ENCODE measurements around the gene ASIC4. TPM values are rescaled to one million over a fixed set of nuclear protein-coding genes. Genes with fewer than 3 reads are reported as not detected.

ASIC4 gene
- total RNA-seq, 1 experiment from 2014 or later, result 0.45 TPM

GRCh38 chr2:219547621-219548020, 33.3 kb downstream of the ASIC4 start:
- Histone ChIP-seq H3K27me3 (replicated peaks; ENCODE audit: insufficient read depth, low read depth, low read length, poor library complexity) (no peaks in the 10 kb centered on the region), H3K36me3 (ENCODE audit: insufficient read depth, low read length, poor library complexity, severe bottlenecking) (no peaks in the 10 kb centered on the region), H3K4me3 (ENCODE audit: low read depth, low read length, poor library complexity, severe bottlenecking) (no peak overlapping the region), H3K4me1 (ENCODE audit: insufficient read depth, low read length, poor library complexity, severe bottlenecking) (peaks cover 8% of the 10 kb centered on the region), H3K27ac (ENCODE audit: low read depth, low read length, poor library complexity, severe bottlenecking) (no peak overlapping the region), H3K9me3 (ENCODE audit: low read depth, low read length, poor library complexity, severe bottlenecking) (no peaks in the 10 kb centered on the region)
- no TSS peak for BruUV-seq (replicated peaks)
- no peak for TF ChIP-seq CTCF (conservative IDR thresholded peaks at IDR 0.05; ENCODE audit: low read depth, low read length)
- TF ChIP-seq EZH2 (IDR thresholded peaks at IDR 0.05; ENCODE audit: borderline replicate concordance, low read depth, low read length, poor library complexity, severe bottlenecking), result no peak
- intact Hi-C loops (cut with micrococcal nuclease; ENCODE audit: unreplicated experiment), result no loop called here
- DNase-seq (ENCODE audit: low spot score), result no peak
- ChIA-PET CTCF (interaction anchor here (0.5 kb wide), 1 partner anchor 593 kb away, joined by 3 read pairs; no protein-coding TSS in a partner anchor), POLR2A (ENCODE audit: low non-redundant PET) (no interaction called here)

- Histone ChIP-seq H3K4me3 (ENCODE audit: low read depth, low read length, poor library complexity, severe bottlenecking) (no peak overlapping the region), H3K9me3 (ENCODE audit: low read depth, low read length, poor library complexity, severe bottlenecking) (no peaks in the 10 kb centered on the region), H3K36me3 (ENCODE audit: insufficient read depth, low read length, poor library complexity, severe bottlenecking) (no peaks in the 10 kb centered on the region), H3K27ac (ENCODE audit: low read depth, low read length, poor library complexity, severe bottlenecking) (no peak overlapping the region), H3K27me3 (replicated peaks; ENCODE audit: insufficient read depth, low read depth, low read length, poor library complexity) (no peaks in the 10 kb centered on the region), H3K4me1 (ENCODE audit: insufficient read depth, low read length, poor library complexity, severe bottlenecking) (peaks cover 5% of the 10 kb centered on the region)
- BruUV-seq (replicated peaks), result no TSS peak
- TF ChIP-seq CTCF (conservative IDR thresholded peaks at IDR 0.05; ENCODE audit: low read depth, low read length) (no peak), EZH2 (IDR thresholded peaks at IDR 0.05; ENCODE audit: borderline replicate concordance, low read depth, low read length, poor library complexity, severe bottlenecking) (no peak)
- ChIA-PET CTCF (no interaction called here), POLR2A (ENCODE audit: low non-redundant PET) (no interaction called here)
- intact Hi-C loops (cut with micrococcal nuclease; ENCODE audit: unreplicated experiment), result no loop called here
- no peak for DNase-seq (ENCODE audit: low spot score)
Measured at GRCh38 chr2:219548990-219549389, 34.7 kb downstream of the ASIC4 start.

- Histone ChIP-seq H3K4me1 (ENCODE audit: insufficient read depth, low read length, poor library complexity, severe bottlenecking) (peaks cover 2% of the 10 kb centered on the region), H3K27ac (ENCODE audit: low read depth, low read length, poor library complexity, severe bottlenecking) (no peak overlapping the region), H3K27me3 (replicated peaks; ENCODE audit: insufficient read depth, low read depth, low read length, poor library complexity) (no peaks in the 10 kb centered on the region), H3K36me3 (ENCODE audit: insufficient read depth, low read length, poor library complexity, severe bottlenecking) (no peaks in the 10 kb centered on the region), H3K9me3 (ENCODE audit: low read depth, low read length, poor library complexity, severe bottlenecking) (no peaks in the 10 kb centered on the region), H3K4me3 (ENCODE audit: low read depth, low read length, poor library complexity, severe bottlenecking) (no peak overlapping the region)
- ChIA-PET POLR2A (ENCODE audit: low non-redundant PET) (no interaction called here), CTCF (no interaction called here)
- TF ChIP-seq EZH2 (IDR thresholded peaks at IDR 0.05; ENCODE audit: borderline replicate concordance, low read depth, low read length, poor library complexity, severe bottlenecking), result no peak
- TF ChIP-seq CTCF (conservative IDR thresholded peaks at IDR 0.05; ENCODE audit: low read depth, low read length), result no peak
- no peak for DNase-seq (ENCODE audit: low spot score)
- intact Hi-C loops (cut with micrococcal nuclease; ENCODE audit: unreplicated experiment), result no loop called here
- BruUV-seq (replicated peaks), result no TSS peak
Measured at GRCh38 chr2:219549619-219550018, 35.3 kb downstream of the ASIC4 start.

All from A673 (cell line).